ENCODE data around the gene SLC3A2. TPM values are rescaled to one million over a fixed set of nuclear protein-coding genes. Genes with fewer than 3 reads are reported as not detected.

Gene SLC3A2
- total RNA-seq, 1 donor = 259 TPM

DNA sequence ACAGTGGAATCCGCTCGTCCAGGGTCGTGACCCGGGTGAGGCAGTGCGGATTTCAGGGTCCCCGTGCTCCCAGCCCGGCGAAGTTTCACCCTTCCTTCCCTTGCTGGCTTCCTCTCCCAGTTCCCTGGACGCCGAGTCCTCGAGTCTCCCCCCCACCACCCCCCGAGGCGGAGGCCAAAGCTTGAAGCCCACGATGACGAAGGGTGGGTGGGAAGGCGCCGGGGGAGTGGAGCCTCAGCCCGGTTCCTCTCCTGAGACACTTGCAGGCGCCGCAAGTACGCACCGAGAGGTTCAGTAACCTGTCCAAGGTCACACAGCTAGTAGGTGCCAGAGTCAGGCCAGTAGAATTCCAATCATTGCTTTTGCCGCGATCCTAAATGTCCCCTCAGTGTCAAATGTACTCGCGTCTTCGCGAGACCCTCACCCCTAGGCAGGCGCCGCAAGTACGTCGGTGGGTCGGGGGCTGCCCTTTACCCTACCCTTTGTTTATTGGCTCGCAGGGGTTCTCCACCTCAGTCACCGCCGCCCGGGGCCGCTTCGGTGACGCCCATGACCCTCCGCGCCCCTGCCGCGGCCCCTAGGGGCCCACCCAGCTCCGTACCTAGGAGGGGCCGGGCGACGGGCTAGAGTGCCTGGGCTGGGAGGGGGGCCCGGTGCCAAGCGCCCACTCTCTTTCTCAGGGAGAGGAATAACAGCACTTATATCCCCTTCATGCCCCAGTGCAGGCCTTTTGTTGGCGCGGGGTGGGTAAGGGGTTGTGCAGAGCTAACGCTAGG, 46.2 kb downstream of the SLC3A2 start:
- Histone ChIP-seq H3K4me2 (ENCODE audit: insufficient read depth, low read length) (peak overlapping the region; percentile 69), H3K9me3 (ENCODE audit: low read depth, low read length) (no peaks in the 10 kb centered on the region), H3K4me3 (ENCODE audit: insufficient read depth, low read length) (no peak overlapping the region), H3K36me3 (ENCODE audit: insufficient read depth, low read length) (no peaks in the 10 kb centered on the region), H3K27ac (ENCODE audit: low read depth, low read length) (no peak overlapping the region), H3K79me2 (ENCODE audit: insufficient read depth, low read length) (no peaks in the 10 kb centered on the region), H3K27me3 (ENCODE audit: insufficient read depth, low read length) (peaks cover 60% of the 10 kb centered on the region), H4K20me1 (ENCODE audit: insufficient read depth, low read length) (no peaks in the 10 kb centered on the region), H3K4me1 (ENCODE audit: insufficient read depth, low read length) (peaks cover 9% of the 10 kb centered on the region), H2AFZ (ENCODE audit: low read length) (no peak overlapping the region)
- TF ChIP-seq, protein P1, sequence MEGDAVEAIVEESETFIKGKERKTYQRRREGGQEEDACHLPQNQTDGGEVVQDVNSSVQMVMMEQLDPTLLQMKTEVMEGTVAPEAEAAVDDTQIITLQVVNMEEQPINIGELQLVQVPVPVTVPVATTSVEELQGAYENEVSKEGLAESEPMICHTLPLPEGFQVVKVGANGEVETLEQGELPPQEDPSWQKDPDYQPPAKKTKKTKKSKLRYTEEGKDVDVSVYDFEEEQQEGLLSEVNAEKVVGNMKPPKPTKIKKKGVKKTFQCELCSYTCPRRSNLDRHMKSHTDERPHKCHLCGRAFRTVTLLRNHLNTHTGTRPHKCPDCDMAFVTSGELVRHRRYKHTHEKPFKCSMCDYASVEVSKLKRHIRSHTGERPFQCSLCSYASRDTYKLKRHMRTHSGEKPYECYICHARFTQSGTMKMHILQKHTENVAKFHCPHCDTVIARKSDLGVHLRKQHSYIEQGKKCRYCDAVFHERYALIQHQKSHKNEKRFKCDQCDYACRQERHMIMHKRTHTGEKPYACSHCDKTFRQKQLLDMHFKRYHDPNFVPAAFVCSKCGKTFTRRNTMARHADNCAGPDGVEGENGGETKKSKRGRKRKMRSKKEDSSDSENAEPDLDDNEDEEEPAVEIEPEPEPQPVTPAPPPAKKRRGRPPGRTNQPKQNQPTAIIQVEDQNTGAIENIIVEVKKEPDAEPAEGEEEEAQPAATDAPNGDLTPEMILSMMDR (IDR thresholded peaks at IDR 0.05; ENCODE audit: extremely low read depth, low read depth, low read length) = no peak
- no peak for DNase-seq (ENCODE audit: insufficient read length, low spot score, missing footprints)

DNA sequence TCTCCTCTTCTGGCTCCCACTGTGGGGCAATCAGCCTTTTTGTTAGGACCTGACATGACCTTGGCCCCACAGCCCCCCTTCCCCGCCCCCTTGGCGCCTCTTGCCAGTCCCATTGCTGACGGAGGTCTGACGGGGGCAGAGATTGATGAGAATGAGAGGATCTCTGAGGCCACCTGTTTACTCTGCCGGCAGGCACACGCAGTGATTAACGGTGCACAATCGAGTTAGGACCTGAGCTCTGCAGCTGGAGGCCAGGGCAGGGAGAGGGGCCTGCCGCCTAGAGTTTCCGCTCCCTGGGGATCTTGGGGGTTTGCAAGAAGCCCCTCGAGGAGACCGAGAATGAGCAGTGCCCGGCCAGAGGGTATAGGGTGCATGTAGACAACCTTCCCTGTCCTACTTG, 47.3 kb downstream of the SLC3A2 start:
- Histone ChIP-seq H4K20me1 (ENCODE audit: insufficient read depth, low read length) (no peaks in the 10 kb centered on the region), H3K36me3 (ENCODE audit: insufficient read depth, low read length) (no peaks in the 10 kb centered on the region), H3K79me2 (ENCODE audit: insufficient read depth, low read length) (no peaks in the 10 kb centered on the region), H3K4me1 (ENCODE audit: insufficient read depth, low read length) (peaks cover 7% of the 10 kb centered on the region), H3K27me3 (ENCODE audit: insufficient read depth, low read length) (peaks cover 49% of the 10 kb centered on the region), H3K4me2 (ENCODE audit: insufficient read depth, low read length) (no peak overlapping the region), H3K4me3 (ENCODE audit: insufficient read depth, low read length) (no peak overlapping the region), H3K27ac (ENCODE audit: low read depth, low read length) (no peak overlapping the region), H2AFZ (ENCODE audit: low read length) (no peak overlapping the region), H3K9me3 (ENCODE audit: low read depth, low read length) (no peaks in the 10 kb centered on the region)
- TF ChIP-seq, protein P1 (IDR thresholded peaks at IDR 0.05; ENCODE audit: extremely low read depth, low read depth, low read length) = no peak
- no peak for DNase-seq (ENCODE audit: insufficient read length, low spot score, missing footprints)

- no peak overlapping the region for H2AFZ ChIP-seq (ENCODE audit: low read length)
- H3K4me1 ChIP-seq (ENCODE audit: insufficient read depth, low read length) = no peaks in the 10 kb centered on the region
- no peak overlapping the region for H3K27ac ChIP-seq (ENCODE audit: low read depth, low read length)
- TF ChIP-seq, protein P1 (IDR thresholded peaks at IDR 0.05; ENCODE audit: extremely low read depth, low read depth, low read length) = no peak
- DNase-seq (ENCODE audit: insufficient read length, low spot score, missing footprints) = no peak
- H3K27me3 ChIP-seq (ENCODE audit: insufficient read depth, low read length) = peaks cover 34% of the 10 kb centered on the region
- H4K20me1 ChIP-seq (ENCODE audit: insufficient read depth, low read length) = no peaks in the 10 kb centered on the region
- no peak overlapping the region for H3K4me3 ChIP-seq (ENCODE audit: insufficient read depth, low read length)
- no peaks in the 10 kb centered on the region for H3K79me2 ChIP-seq (ENCODE audit: insufficient read depth, low read length)
- H3K36me3 ChIP-seq (ENCODE audit: insufficient read depth, low read length) = no peaks in the 10 kb centered on the region
- H3K4me2 ChIP-seq (ENCODE audit: insufficient read depth, low read length) = no peak overlapping the region
- no peaks in the 10 kb centered on the region for H3K9me3 ChIP-seq (ENCODE audit: low read depth, low read length)
Observed at GRCh38 chr11:62930157-62930556, 49.5 kb downstream of the SLC3A2 start.

DNA sequence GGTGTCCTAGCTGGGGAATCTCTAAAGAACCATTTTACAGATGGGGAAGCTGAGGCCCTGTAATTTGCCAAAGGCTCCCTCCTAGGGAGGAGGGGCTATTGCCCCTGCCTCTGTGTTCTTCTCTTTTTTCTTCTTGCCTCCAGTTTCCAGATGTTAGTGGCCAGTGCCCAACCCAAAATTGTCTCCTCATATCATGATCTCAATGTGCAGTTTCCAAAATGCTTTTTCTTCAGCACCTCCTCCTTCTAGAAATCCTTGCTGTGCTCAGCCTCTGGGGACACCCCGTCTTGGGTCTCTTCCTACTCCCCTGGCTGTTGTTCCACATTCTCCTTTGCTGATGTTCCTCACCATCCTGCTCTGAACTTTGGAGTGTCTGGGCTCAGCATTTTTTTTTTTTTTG, 50.0 kb downstream of the SLC3A2 start:
- H3K27ac ChIP-seq (ENCODE audit: low read depth, low read length) = no peak overlapping the region
- TF ChIP-seq, protein P1 (IDR thresholded peaks at IDR 0.05; ENCODE audit: extremely low read depth, low read depth, low read length) = no peak
- no peak overlapping the region for H3K4me3 ChIP-seq (ENCODE audit: insufficient read depth, low read length)
- H3K9me3 ChIP-seq (ENCODE audit: low read depth, low read length) = no peaks in the 10 kb centered on the region
- no peaks in the 10 kb centered on the region for H3K4me1 ChIP-seq (ENCODE audit: insufficient read depth, low read length)
- peaks cover 29% of the 10 kb centered on the region for H3K27me3 ChIP-seq (ENCODE audit: insufficient read depth, low read length)
- DNase-seq (ENCODE audit: insufficient read length, low spot score, missing footprints) = no peak
- no peaks in the 10 kb centered on the region for H3K79me2 ChIP-seq (ENCODE audit: insufficient read depth, low read length)
- no peaks in the 10 kb centered on the region for H4K20me1 ChIP-seq (ENCODE audit: insufficient read depth, low read length)
- H2AFZ ChIP-seq (ENCODE audit: low read length) = no peak overlapping the region
- no peaks in the 10 kb centered on the region for H3K36me3 ChIP-seq (ENCODE audit: insufficient read depth, low read length)
- no peak overlapping the region for H3K4me2 ChIP-seq (ENCODE audit: insufficient read depth, low read length)
